ENCODE results near the gene SLC7A9.
"Not testable (repeated sequence)": the region's sequence is repeated elsewhere in the genome, so short reads cannot be mapped to it uniquely, and the experiment has no call there.

The SLC7A9 gene

DNA sequence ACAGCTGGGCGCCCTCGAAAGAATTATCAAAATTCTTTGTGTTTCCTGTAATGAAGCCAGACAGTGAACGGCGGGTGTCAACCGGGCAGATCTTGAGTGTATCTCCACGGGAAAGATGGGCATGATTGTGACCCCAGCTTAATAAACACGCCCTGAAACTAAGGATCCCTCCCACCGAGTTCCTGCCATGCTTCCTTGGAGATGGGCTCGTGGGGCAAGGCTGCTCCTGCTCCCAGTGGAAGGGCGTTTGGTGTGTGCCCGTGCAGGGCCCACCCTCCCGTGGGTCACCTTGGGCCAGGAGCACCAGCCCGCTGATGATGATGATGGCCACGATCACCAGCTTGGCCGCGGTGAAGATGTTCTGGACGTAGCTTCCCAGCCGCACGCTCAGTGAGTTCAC is 7.4 kb downstream of the SLC7A9 start:
- Histone ChIP-seq H3K36me3 (ENCODE audit: control insufficient read depth, insufficient read depth, low read length, severe bottlenecking) (no peaks in the 10 kb centered on the region), H3K4me3 (ENCODE audit: low read length) (no peak overlapping the region), H3K9me3 (ENCODE audit: control insufficient read depth, low read length) (no peaks in the 10 kb centered on the region), H3K27me3 (replicated peaks; ENCODE audit: control insufficient read depth, insufficient read depth, low read length) (peaks cover 9% of the 10 kb centered on the region), H3K9ac (ENCODE audit: low read length) (no peak overlapping the region), H3K4me1 (ENCODE audit: control insufficient read depth, insufficient read depth, low read length) (no peaks in the 10 kb centered on the region)
- DNase-seq (ENCODE audit: low read depth), result no peak

DNA sequence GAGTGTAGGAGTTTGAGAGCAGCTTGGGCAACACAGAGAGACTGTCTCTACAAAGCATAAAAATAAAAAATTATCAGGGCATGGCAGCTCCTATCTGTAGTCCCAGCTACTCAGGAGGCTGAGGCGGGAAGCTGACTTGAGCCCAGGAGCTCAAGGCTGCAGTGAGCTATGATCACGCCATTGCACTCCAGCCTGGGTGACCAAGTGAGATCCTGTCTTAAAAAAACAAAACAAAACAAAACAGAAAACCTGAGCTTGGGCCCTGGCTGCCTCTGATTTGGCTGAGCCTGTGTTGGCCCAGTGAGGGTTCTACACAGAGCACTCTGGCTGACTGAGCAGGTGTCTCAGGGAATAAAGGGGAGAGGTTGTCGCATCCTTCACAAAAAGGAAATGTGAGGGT is 8.0 kb downstream of the SLC7A9 start:
- no peaks in the 10 kb centered on the region for H3K36me3 ChIP-seq (ENCODE audit: control insufficient read depth, insufficient read depth, low read length, severe bottlenecking)
- H3K4me3 ChIP-seq (ENCODE audit: low read length), result no peak overlapping the region
- DNase-seq (ENCODE audit: low read depth), result no peak

GRCh38 chr19:32859591-32859990 is 10.0 kb downstream of the SLC7A9 start:
- DNase-seq (ENCODE audit: low read depth), result no peak

More for the DNA sequence above, 8.0 kb downstream of the SLC7A9 start:
- H3K27me3 ChIP-seq (replicated peaks; ENCODE audit: control insufficient read depth, insufficient read depth, low read length), result peaks cover 6% of the 10 kb centered on the region
- no peaks in the 10 kb centered on the region for H3K9me3 ChIP-seq (ENCODE audit: control insufficient read depth, low read length)
- no peaks in the 10 kb centered on the region for H3K4me1 ChIP-seq (ENCODE audit: control insufficient read depth, insufficient read depth, low read length)
- no peak overlapping the region for H3K9ac ChIP-seq (ENCODE audit: low read length)

GRCh38 chr19:32858559-32858958 is 11.0 kb downstream of the SLC7A9 start:
- no peak for DNase-seq (ENCODE audit: low read depth)
- H3K4me3 ChIP-seq (ENCODE audit: low read length), result no peak overlapping the region
- H3K27me3 ChIP-seq (replicated peaks; ENCODE audit: control insufficient read depth, insufficient read depth, low read length), result no peaks in the 10 kb centered on the region

More at GRCh38 chr19:32859591-32859990, 10.0 kb downstream of the SLC7A9 start:
- H3K36me3 ChIP-seq (ENCODE audit: control insufficient read depth, insufficient read depth, low read length, severe bottlenecking), result no peaks in the 10 kb centered on the region
- H3K4me3 ChIP-seq (ENCODE audit: low read length), result no peak overlapping the region
- H3K27me3 ChIP-seq (replicated peaks; ENCODE audit: control insufficient read depth, insufficient read depth, low read length), result no peaks in the 10 kb centered on the region
- no peaks in the 10 kb centered on the region for H3K9me3 ChIP-seq (ENCODE audit: control insufficient read depth, low read length)
- H3K4me1 ChIP-seq (ENCODE audit: control insufficient read depth, insufficient read depth, low read length), result no peaks in the 10 kb centered on the region
- H3K9ac ChIP-seq (ENCODE audit: low read length), result no peak overlapping the region

DNA sequence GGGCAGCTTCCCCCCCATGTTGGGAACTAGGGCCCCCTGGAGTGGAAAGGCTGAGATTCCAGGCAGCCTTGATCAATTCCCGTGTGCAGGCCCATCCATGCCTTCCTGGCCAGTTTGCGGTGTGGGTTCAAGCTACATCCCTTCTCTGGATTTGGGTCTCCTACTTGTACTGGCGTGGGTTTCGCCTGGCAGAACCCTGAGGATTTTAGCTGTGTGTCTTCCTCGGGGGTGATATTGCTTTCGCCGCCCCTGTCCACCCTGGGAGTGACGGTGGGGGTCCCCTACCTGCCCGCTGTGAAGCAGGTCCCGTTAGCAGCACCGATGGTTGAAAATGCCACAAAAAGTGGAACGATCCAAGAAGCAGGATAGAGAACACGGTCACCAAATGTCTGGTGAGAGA is 11.4 kb downstream of the SLC7A9 start:
- H3K4me3 ChIP-seq (ENCODE audit: low read length), result no peak overlapping the region
- no peaks in the 10 kb centered on the region for H3K9me3 ChIP-seq (ENCODE audit: control insufficient read depth, low read length)
- DNase-seq (ENCODE audit: low read depth), result no peak
- no peak overlapping the region for H3K9ac ChIP-seq (ENCODE audit: low read length)
- H3K27me3 ChIP-seq (replicated peaks; ENCODE audit: control insufficient read depth, insufficient read depth, low read length), result no peaks in the 10 kb centered on the region
- H3K36me3 ChIP-seq (ENCODE audit: control insufficient read depth, insufficient read depth, low read length, severe bottlenecking), result no peaks in the 10 kb centered on the region
- H3K4me1 ChIP-seq (ENCODE audit: control insufficient read depth, insufficient read depth, low read length), result no peaks in the 10 kb centered on the region

More at GRCh38 chr19:32858559-32858958, 11.0 kb downstream of the SLC7A9 start:
- Histone ChIP-seq H3K9me3 (ENCODE audit: control insufficient read depth, low read length) (no peaks in the 10 kb centered on the region), H3K9ac (ENCODE audit: low read length) (no peak overlapping the region), H3K4me1 (ENCODE audit: control insufficient read depth, insufficient read depth, low read length) (no peaks in the 10 kb centered on the region), H3K36me3 (ENCODE audit: control insufficient read depth, insufficient read depth, low read length, severe bottlenecking) (no peaks in the 10 kb centered on the region)

GRCh38 chr19:32857584-32857983 is 12.0 kb downstream of the SLC7A9 start:
- Histone ChIP-seq H3K9me3 (ENCODE audit: control insufficient read depth, low read length) (no peaks in the 10 kb centered on the region), H3K4me3 (ENCODE audit: low read length) (no peak overlapping the region), H3K36me3 (ENCODE audit: control insufficient read depth, insufficient read depth, low read length, severe bottlenecking) (no peaks in the 10 kb centered on the region), H3K27me3 (replicated peaks; ENCODE audit: control insufficient read depth, insufficient read depth, low read length) (no peaks in the 10 kb centered on the region), H3K4me1 (ENCODE audit: control insufficient read depth, insufficient read depth, low read length) (no peaks in the 10 kb centered on the region), H3K9ac (ENCODE audit: low read length) (no peak overlapping the region)
- DNase-seq (ENCODE audit: low read depth), result no peak

DNA sequence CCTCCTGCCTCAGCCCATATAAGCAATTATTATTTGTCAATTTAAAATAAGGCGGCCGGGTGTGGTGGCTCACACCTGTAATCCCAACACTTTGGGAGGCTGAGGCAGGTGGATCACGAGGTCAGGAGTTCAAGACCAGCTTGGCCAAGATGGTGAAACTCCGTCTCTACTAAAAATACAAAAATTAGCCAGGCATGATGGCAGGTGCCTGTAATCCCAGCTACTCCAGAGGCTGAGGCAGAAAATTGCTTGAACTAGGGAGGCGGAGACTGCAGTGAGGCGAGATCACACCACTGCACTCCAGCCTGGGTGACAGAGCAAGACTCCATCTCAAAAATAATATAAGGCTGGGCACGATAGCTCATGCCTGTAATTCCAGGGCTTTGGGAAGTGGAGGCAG is 12.7 kb downstream of the SLC7A9 start:
- not testable (repeated sequence) for H3K4me1 ChIP-seq (ENCODE audit: control insufficient read depth, insufficient read depth, low read length); DNase-seq (ENCODE audit: low read depth); H3K4me3 ChIP-seq (ENCODE audit: low read length); H3K9ac ChIP-seq (ENCODE audit: low read length); H3K36me3 ChIP-seq (ENCODE audit: control insufficient read depth, insufficient read depth, low read length, severe bottlenecking); H3K9me3 ChIP-seq (ENCODE audit: control insufficient read depth, low read length); H3K27me3 ChIP-seq (replicated peaks; ENCODE audit: control insufficient read depth, insufficient read depth, low read length)

DNA sequence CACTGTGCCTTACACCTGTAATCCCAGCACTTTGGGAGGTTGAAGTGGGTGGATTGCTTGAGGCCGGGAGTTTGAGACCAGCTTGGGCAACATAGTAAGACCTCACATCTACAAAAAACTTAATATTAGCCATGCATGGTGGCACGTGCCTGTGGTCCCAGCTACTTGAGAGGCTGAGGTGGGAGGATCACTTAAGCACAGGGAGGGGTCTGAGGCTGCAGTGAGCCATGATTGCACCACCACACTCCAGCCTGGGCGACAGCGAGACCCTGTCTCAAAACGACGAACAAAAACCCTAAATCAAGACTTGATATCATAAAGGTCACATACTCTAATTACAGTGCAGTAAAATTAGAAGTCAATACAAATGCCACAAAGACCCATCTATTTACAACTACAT is 17.4 kb downstream of the SLC7A9 start:
- no peak for DNase-seq (ENCODE audit: low read depth)
- H3K4me3 ChIP-seq (ENCODE audit: low read length), result no peak overlapping the region
- H3K9me3 ChIP-seq (ENCODE audit: control insufficient read depth, low read length), result no peaks in the 10 kb centered on the region

GRCh38 chr19:32848035-32848434 is 21.5 kb downstream of the SLC7A9 start:
- H3K9ac ChIP-seq (ENCODE audit: low read length); H3K4me3 ChIP-seq (ENCODE audit: low read length); H3K27me3 ChIP-seq (replicated peaks; ENCODE audit: control insufficient read depth, insufficient read depth, low read length); H3K9me3 ChIP-seq (ENCODE audit: control insufficient read depth, low read length); DNase-seq (ENCODE audit: low read depth); H3K4me1 ChIP-seq (ENCODE audit: control insufficient read depth, insufficient read depth, low read length); H3K36me3 ChIP-seq (ENCODE audit: control insufficient read depth, insufficient read depth, low read length, severe bottlenecking): not testable (repeated sequence)

More for the DNA sequence above, 17.4 kb downstream of the SLC7A9 start:
- H3K27me3 ChIP-seq (replicated peaks; ENCODE audit: control insufficient read depth, insufficient read depth, low read length), result no peaks in the 10 kb centered on the region
- H3K4me1 ChIP-seq (ENCODE audit: control insufficient read depth, insufficient read depth, low read length), result no peaks in the 10 kb centered on the region
- H3K36me3 ChIP-seq (ENCODE audit: control insufficient read depth, insufficient read depth, low read length, severe bottlenecking), result no peaks in the 10 kb centered on the region
- no peak overlapping the region for H3K9ac ChIP-seq (ENCODE audit: low read length)

DNA sequence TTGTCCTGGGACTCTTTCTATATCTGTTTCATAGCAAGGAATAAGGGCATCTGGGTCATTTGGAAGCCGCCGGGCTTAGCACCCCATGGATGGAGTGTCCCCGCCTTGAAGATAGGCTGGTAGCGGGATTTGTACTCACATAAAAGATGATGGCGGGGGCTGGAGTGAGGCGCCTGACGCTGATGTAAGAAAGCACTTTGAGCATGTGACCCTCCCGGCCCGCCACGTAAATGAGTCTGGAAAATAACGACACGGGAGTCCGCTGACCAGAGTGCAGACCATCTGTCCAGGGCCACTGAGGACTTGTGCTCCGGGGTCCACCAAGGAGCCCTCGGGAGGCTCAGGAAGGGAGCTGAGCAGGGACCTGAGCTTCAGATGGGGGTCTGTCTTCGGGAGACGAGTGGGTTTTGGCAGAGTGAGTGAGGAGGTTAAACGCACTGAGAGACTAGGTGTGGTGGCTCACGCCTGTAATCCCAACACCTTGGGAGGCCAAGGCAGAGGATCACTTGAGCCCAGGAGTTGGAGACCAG is 25.8 kb downstream of the SLC7A9 start:
- H3K36me3 ChIP-seq (ENCODE audit: control insufficient read depth, insufficient read depth, low read length, severe bottlenecking), result no peaks in the 10 kb centered on the region
- H3K4me1 ChIP-seq (ENCODE audit: control insufficient read depth, insufficient read depth, low read length), result no peaks in the 10 kb centered on the region
- no peaks in the 10 kb centered on the region for H3K9me3 ChIP-seq (ENCODE audit: control insufficient read depth, low read length)
- DNase-seq (ENCODE audit: low read depth), result no peak
- no peaks in the 10 kb centered on the region for H3K27me3 ChIP-seq (replicated peaks; ENCODE audit: control insufficient read depth, insufficient read depth, low read length)
- no peak overlapping the region for H3K4me3 ChIP-seq (ENCODE audit: low read length)
- H3K9ac ChIP-seq (ENCODE audit: low read length), result no peak overlapping the region

DNA sequence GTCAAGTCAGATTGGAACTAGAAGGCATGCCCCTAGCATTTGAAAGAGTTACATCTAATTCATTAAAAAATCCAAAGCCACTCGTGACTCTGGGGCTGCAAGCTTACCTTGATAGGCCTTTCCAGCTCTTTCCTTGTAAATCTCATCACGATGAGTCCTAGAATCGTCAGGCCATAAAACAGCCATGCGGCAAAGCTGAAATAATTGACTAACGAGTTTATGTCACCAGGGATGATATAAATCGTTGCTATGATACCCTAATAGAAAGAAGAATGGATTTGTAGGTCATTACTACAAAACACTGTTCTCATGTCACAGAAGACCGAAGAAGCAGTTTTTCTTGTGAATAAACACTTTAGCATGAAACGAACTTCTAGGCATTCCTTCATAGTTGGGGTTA is 27.5 kb downstream of the SLC7A9 start:
- Histone ChIP-seq H3K27me3 (replicated peaks; ENCODE audit: control insufficient read depth, insufficient read depth, low read length) (no peaks in the 10 kb centered on the region), H3K9me3 (ENCODE audit: control insufficient read depth, low read length) (no peaks in the 10 kb centered on the region), H3K4me1 (ENCODE audit: control insufficient read depth, insufficient read depth, low read length) (no peaks in the 10 kb centered on the region), H3K9ac (ENCODE audit: low read length) (no peak overlapping the region), H3K36me3 (ENCODE audit: control insufficient read depth, insufficient read depth, low read length, severe bottlenecking) (no peaks in the 10 kb centered on the region), H3K4me3 (ENCODE audit: low read length) (no peak overlapping the region)
- DNase-seq (ENCODE audit: low read depth), result no peak

DNA sequence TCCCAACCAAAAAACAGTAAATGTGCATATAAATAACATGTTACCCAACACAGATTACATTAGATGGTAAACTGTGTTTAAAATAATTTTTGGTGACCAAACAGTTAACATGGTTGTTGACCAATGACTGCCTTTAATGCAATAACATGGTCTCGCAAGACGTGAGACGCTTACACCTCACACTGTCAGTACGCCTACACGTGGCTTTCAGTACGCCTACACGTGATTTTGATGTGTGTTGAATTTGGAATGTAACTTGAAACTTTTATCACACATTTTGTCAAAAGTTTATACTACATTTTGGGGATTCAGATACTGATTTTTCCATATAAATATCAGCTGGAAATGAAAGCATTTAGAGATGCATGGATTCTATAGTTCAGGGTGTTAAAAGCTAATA is 32.0 kb downstream of the SLC7A9 start:
- Histone ChIP-seq H3K27me3 (replicated peaks; ENCODE audit: control insufficient read depth, insufficient read depth, low read length) (no peaks in the 10 kb centered on the region), H3K4me1 (ENCODE audit: control insufficient read depth, insufficient read depth, low read length) (no peaks in the 10 kb centered on the region), H3K4me3 (ENCODE audit: low read length) (no peak overlapping the region), H3K9me3 (ENCODE audit: control insufficient read depth, low read length) (no peaks in the 10 kb centered on the region), H3K9ac (ENCODE audit: low read length) (no peak overlapping the region), H3K36me3 (ENCODE audit: control insufficient read depth, insufficient read depth, low read length, severe bottlenecking) (no peaks in the 10 kb centered on the region)
- no peak for DNase-seq (ENCODE audit: low read depth)
